NCI-H2107 treated with DMSO at 0.1 percent for 48 hours (cell line): ENCODE results near the gene TNKS1BP1.

Experiments used
- DNase-seq: peaks from one replicate; lab custom pipeline; 2025; ENCODE audit not compliant: unreplicated experiment; lab: John Stamatoyannopoulos, UW

Gene TNKS1BP1

GRCh38 chr11:57263351-57263750 lies 61.4 kb downstream of the TNKS1BP1 start:
- no peak for DNase-seq

DNA sequence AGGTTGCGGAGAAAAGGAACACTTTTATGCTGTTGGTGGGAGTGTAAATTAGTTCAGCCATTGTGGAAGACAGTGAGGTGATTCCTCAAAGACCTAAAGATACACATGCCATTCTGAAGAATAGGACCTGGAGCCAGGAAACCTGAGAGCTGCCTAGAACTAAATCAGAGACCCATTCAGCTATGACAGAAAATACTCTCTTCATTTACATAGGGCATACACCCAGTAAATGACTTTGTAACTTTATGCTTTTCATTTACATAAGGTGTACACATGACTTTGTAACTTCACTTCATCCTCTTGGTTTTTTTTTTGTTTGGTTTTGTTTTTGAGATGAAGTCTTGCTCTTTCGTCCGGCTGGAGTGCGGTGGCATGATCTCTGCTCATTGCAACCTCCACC lies 62.6 kb downstream of the TNKS1BP1 start:
- no peak for DNase-seq

- no peak for DNase-seq
Observed at GRCh38 chr11:57260937-57261783, 63.6 kb downstream of the TNKS1BP1 start.

DNA sequence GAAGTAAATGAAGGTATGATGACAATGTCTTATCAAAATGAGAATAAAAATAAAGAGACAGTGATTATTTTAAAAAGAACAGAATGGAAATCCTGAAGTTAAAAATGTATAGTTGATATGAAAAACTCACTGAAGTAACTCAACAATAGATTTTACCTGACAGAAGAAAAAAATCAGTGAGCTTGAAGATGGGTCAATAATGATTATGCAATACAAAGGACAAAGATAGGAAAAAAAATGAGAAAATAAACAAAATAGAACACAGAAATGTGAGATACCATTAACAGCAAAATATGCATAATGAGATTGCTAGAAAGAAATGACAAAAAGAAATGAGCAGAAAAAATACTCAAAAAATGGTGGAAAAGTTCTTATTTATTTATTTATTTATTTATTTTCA lies 68.6 kb downstream of the TNKS1BP1 start:
- no peak for DNase-seq

DNA sequence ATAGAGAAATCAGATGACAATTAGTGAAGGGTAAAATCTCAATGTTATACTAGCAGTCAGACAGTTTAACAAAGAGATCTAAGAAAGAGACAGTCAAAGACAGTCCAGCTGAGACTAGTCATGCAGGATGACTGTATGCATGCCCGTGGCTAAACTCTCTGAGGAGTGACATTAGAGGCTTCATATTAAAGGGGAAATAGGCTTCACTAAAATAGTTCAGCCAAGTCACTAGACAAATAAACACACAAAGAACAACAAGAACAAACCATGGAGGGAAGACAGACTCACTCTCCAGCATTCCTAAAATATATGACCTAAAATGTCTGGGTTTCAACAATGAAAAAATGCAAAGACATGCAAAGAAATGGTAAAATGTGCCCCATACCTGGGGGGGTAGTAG lies 69.1 kb downstream of the TNKS1BP1 start:
- DNase-seq: no peak

DNA sequence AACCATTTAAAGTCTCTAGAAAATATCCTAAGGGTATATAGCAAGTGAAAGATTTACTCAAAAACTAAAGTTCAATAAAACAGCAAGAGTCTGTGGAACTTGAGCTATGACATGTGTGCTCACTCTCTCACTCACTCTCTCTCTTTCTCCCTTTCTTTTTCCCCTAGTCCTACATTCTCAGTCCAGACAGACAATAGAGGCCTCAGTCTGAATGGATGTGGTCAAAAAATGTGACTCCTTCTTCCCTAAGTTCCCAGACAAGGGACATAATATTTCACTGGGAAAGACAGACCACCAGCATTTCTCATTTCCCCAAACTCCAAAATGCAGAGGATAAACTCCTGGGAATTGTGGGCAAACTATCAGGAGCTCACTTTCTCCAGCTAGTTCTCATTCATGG lies 70.1 kb downstream of the TNKS1BP1 start:
- DNase-seq: no peak

GRCh38 chr11:57251491-57252104 lies 73.2 kb downstream of the TNKS1BP1 start:
- DNase-seq: no peak

DNA sequence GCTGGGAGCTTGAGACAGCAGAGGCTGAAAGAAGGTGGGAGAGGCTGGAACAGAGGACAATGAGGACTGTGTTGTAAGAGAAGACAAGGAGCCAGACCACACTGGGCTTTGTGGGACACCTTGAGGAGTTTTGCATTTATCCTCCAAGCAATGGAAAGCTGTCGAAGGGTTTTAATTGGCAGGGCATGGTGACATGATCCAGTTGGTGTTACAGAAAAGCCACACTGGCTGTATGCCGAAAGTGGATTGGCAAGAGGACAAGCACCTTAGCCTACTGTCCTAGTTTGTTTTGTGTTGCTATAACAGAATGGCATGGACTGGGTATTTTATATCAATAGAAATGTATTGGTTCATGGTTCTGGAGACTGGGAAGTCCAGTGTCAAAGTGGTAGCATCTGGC lies 73.7 kb downstream of the TNKS1BP1 start:
- no peak for DNase-seq
